MM.1S (cell line): ENCODE results near the gene FSTL1.

ENCODE experiments used
- DNase-seq: peaks from one replicate; pipeline ENCODE4 v3.0.0-alpha.2; 2015
- H2AFZ ChIP-seq: fragments of 300-600 bp; sonication (generic); 2 replicates; pipeline ENCODE4 v1.6.0; 2016; ENCODE audit warnings: antibody characterized with exemption, low read length
- H3F3A ChIP-seq: fragments of 300-600 bp; sonication (generic); 2 replicates; pipeline ENCODE4 v1.6.1; 2016; ENCODE audit warnings: mild to moderate bottlenecking, antibody characterized with exemption, low read length, moderate library complexity, mixed read lengths; ENCODE audit not compliant: insufficient read depth
- H3K27ac ChIP-seq: fragments of 300-600 bp; sonication (generic); 2 replicates; pipeline ENCODE4 v1.5.1; 2016; ENCODE audit warnings: mild to moderate bottlenecking, low read length
- H3K27me3 ChIP-seq: fragments of 300-600 bp; sonication (generic); replicated peaks from 2 replicates; pipeline ENCODE4 v1.6.0; 2016; ENCODE audit warnings: low read length; ENCODE audit not compliant: insufficient read depth
- H3K36me3 ChIP-seq: fragments of 300-600 bp; sonication (generic); replicated peaks from 2 replicates; pipeline ENCODE4 v1.6.1; 2016; ENCODE audit warnings: mild to moderate bottlenecking, low read length, mixed read lengths; ENCODE audit not compliant: insufficient read depth
- H3K4me1 ChIP-seq: fragments of 300-600 bp; sonication (generic); 2 replicates; pipeline ENCODE4 v1.6.1; 2016; ENCODE audit warnings: low read length, mixed read lengths
- H3K4me2 ChIP-seq: fragments of 300-600 bp; sonication (generic); 2 replicates; pipeline ENCODE4 v1.6.0; 2016; ENCODE audit warnings: low read depth, low read length
- H3K4me3 ChIP-seq: fragments of 300-600 bp; sonication (generic); 2 replicates; pipeline ENCODE4 v1.5.1; 2016; ENCODE audit warnings: low read length, mixed read lengths
- H3K79me2 ChIP-seq: fragments of 300-600 bp; sonication (generic); 2 replicates; pipeline ENCODE4 v1.6.1; 2016; ENCODE audit warnings: mixed run types, low read length, mixed read lengths
- H3K9ac ChIP-seq: fragments of 300-600 bp; sonication (generic); 2 replicates; pipeline ENCODE4 v1.6.1; 2016; ENCODE audit warnings: low read length, mixed read lengths
- H3K9me2 ChIP-seq: fragments of 300-600 bp; sonication (generic); replicated peaks from 2 replicates; pipeline ENCODE4 v1.6.1; 2016; ENCODE audit warnings: mild to moderate bottlenecking, low read length, mixed read lengths; ENCODE audit not compliant: insufficient read depth
- H3K9me3 ChIP-seq: fragments of 300-600 bp; sonication (generic); replicated peaks from 2 replicates; pipeline ENCODE4 v1.6.1; 2016; ENCODE audit warnings: mild to moderate bottlenecking, low read length, mixed read lengths; ENCODE audit not compliant: insufficient read depth
- H4K20me1 ChIP-seq: fragments of 300-600 bp; sonication (generic); 2 replicates; pipeline ENCODE4 v1.6.1; 2016; ENCODE audit warnings: mild to moderate bottlenecking, low read length, moderate library complexity, mixed read lengths; ENCODE audit not compliant: insufficient read depth
- CTCF ChIP-seq: fragments of 300-600 bp; sonication (generic); IDR thresholded peaks from 2 replicates; pipeline ENCODE4 v1.5.1; 2016; ENCODE audit warnings: antibody characterized with exemption, low read length, mixed read lengths
- EZH2 ChIP-seq: fragments of 300-600 bp; sonication (generic); optimal IDR thresholded peaks from 2 replicates; pipeline ENCODE3; 2017; ENCODE audit warnings: low read depth, mild to moderate bottlenecking, antibody characterized with exemption, low read length, mixed read lengths
- EZH2phosphoT487 ChIP-seq: fragments of 300-600 bp; sonication (generic); IDR thresholded peaks from 2 replicates; pipeline ENCODE4 v1.6.1; 2018; ENCODE audit warnings: antibody characterized with exemption, low read length

FSTL1 gene

GRCh38 chr3:120437559-120437958 lies 13.2 kb downstream of the FSTL1 start:
- no peaks in the 10 kb centered on the region for H3K9me2 ChIP-seq
- TF ChIP-seq EZH2 (no peak), CTCF (no peak), EZH2phosphoT487 (no peak)
- no peak overlapping the region for H3K4me3 ChIP-seq
- H3F3A ChIP-seq: no peaks in the 10 kb centered on the region
- no peaks in the 10 kb centered on the region for H3K9me3 ChIP-seq
- H3K27ac ChIP-seq: no peak overlapping the region
- no peak overlapping the region for H2AFZ ChIP-seq
- H3K79me2 ChIP-seq: no peaks in the 10 kb centered on the region
- no peak for DNase-seq
- no peaks in the 10 kb centered on the region for H4K20me1 ChIP-seq
- H3K27me3 ChIP-seq: no peaks in the 10 kb centered on the region
- no peak overlapping the region for H3K9ac ChIP-seq
- H3K4me1 ChIP-seq: no peaks in the 10 kb centered on the region
- no peak overlapping the region for H3K4me2 ChIP-seq
- H3K36me3 ChIP-seq: no peaks in the 10 kb centered on the region

GRCh38 chr3:120436523-120437050 lies 14.2 kb downstream of the FSTL1 start:
- no peaks in the 10 kb centered on the region for H3K79me2 ChIP-seq
- H3K4me2 ChIP-seq: no peak overlapping the region
- H4K20me1 ChIP-seq: no peaks in the 10 kb centered on the region
- no peaks in the 10 kb centered on the region for H3K9me2 ChIP-seq
- no peaks in the 10 kb centered on the region for H3F3A ChIP-seq
- no peak for TF ChIP-seq EZH2
- no peak for TF ChIP-seq EZH2phosphoT487
- TF ChIP-seq CTCF: no peak
- H3K27ac ChIP-seq: no peak overlapping the region
- no peak for DNase-seq
- no peak overlapping the region for H2AFZ ChIP-seq
- no peaks in the 10 kb centered on the region for H3K27me3 ChIP-seq
- H3K4me1 ChIP-seq: no peaks in the 10 kb centered on the region
- H3K9ac ChIP-seq: no peak overlapping the region
- no peaks in the 10 kb centered on the region for H3K9me3 ChIP-seq
- H3K36me3 ChIP-seq: no peaks in the 10 kb centered on the region
- no peak overlapping the region for H3K4me3 ChIP-seq

GRCh38 chr3:120435621-120436020 lies 15.2 kb downstream of the FSTL1 start:
- Histone ChIP-seq H2AFZ (no peak overlapping the region), H3F3A (no peaks in the 10 kb centered on the region), H3K36me3 (no peaks in the 10 kb centered on the region), H3K27ac (no peak overlapping the region), H3K4me2 (no peak overlapping the region), H3K27me3 (no peaks in the 10 kb centered on the region), H3K9me3 (no peaks in the 10 kb centered on the region), H3K9ac (no peak overlapping the region), H3K4me1 (no peaks in the 10 kb centered on the region), H3K9me2 (no peaks in the 10 kb centered on the region), H4K20me1 (no peaks in the 10 kb centered on the region), H3K4me3 (no peak overlapping the region), H3K79me2 (no peaks in the 10 kb centered on the region)
- TF ChIP-seq EZH2phosphoT487 (no peak), EZH2 (no peak), CTCF (no peak)
- no peak for DNase-seq
